Adipose tissue (tissue), 3 donors: Measurements from ENCODE around the gene MBD3L2B. TPM values are rescaled to one million over a fixed set of nuclear protein-coding genes. Genes with fewer than 3 reads are reported as not detected.

ENCODE experiments used
- H3K27ac ChIP-seq: one replicate; pipeline ENCODE4 v1.5.1; 2013; ENCODE audit warnings: low read depth, low read length
- WGBS, 3 donors: extraction: QIAGEN DNeasy Blood & Tissue Kit; methylation state at CpG; one replicate each; pipeline ENCODE4 v1.1.7; 2013; 5-methylcytosine and 5-hydroxymethylcytosine counted together
- polyA plus RNA-seq, 3 donors: library from polyadenylated mRNA; stranded (reverse); fragments of 200-250 nt; gene quantifications; one replicate each; pipeline ENCODE4 v1.2.3, GENCODE V29; 2013
- donor health status: healthy with polysubstance abuse.
- donor health status: Bipolar disorder and iron deficiency.
- donor health status: healthy.

Gene MBD3L2B
- polyA plus RNA-seq, 3 donors = not detected

DNA sequence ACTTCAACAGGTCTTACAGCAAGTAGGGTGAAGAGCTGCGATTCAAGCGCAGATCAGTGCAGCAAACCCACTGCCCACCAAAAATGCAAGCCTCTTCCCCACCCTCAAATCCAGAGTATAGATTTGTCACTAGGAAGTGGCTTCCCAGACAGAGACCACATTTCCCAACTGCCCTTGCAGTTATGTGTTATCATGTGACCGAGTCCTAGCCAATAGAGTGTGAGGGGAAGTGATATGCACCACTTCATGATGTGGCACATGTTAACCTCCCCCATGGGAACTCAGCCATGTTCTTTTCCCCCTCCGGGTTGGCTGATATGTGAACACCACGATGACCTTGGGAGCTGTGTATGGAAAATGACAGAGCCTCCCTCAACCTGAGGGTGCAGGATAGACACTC lies 50.8 kb downstream of the MBD3L2B start:
- no peak overlapping the region for H3K27ac ChIP-seq

DNA sequence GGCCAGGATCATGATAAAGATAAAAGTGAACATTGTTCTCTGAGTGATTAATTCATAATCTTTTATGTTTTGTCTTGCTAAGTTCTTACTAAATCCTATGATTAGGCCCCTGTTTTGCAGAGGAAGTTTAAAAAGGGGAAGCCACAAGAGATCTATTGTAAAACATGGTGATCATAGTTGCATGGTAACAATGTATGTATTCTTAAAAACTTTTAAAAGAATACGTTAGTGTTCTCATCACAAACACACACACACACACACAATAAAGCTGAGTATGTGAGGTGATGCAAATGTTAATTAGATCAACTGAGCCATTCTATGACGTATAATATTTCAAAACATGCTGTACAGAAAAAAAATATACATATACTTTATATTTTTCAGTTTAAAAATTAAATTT lies 51.2 kb downstream of the MBD3L2B start:
- no peak overlapping the region for H3K27ac ChIP-seq
- 44 to 66% (median 49%) methylated on average over 2 of the region's 2 CpGs for WGBS, 3 donors

More for the DNA sequence above, 50.8 kb downstream of the MBD3L2B start:
- 74 to 83% (median 79%) methylated on average over 5 of the region's 5 CpGs for WGBS, 3 donors

DNA sequence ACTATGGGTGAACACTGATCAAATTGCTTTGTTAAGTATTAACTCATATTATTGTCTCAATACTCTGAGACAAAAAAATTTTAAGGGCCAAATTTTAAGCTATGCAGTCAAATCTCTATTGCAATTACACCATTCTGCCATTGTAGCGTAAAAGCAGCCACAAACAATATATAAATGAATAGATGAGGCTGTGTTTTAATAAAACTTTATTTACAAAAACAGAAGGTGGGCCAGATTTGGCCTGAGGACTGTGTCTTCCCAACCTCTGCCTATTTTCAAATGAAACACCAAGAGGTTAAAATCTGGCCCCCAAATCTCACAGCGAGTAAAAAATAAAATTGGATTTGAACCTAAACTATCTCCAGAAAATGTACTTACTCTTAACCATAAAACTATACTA lies 51.7 kb downstream of the MBD3L2B start:
- H3K27ac ChIP-seq = no peak overlapping the region
- 83 to 86% (median 84%) methylated on average over 2 of the region's 2 CpGs for WGBS, 3 donors

Other genes starting within 250 kb of the MBD3L2B start
- 1 to 10 TPM; 1.2 to 6.3 (median 6.0) TPM for gene VAV1, start 248.7 kb downstream of the MBD3L2B start, polyA plus RNA-seq
- gene ADGRE1, start 133.9 kb downstream of the MBD3L2B start, polyA plus RNA-seq = 1 to 10 TPM in 1 of 3 donors, under 1 TPM in 2; 0.11 to 1.4 (median 0.13) TPM
- gene MBD3L5, start 9.1 kb upstream of the MBD3L2B start, polyA plus RNA-seq = not detected
- not detected for gene MBD3L4, start 18.7 kb upstream of the MBD3L2B start, polyA plus RNA-seq
- gene MBD3L2, start 27.9 kb upstream of the MBD3L2B start, polyA plus RNA-seq = not detected
- not detected for gene MBD3L3, start 37.2 kb upstream of the MBD3L2B start, polyA plus RNA-seq
- 1 to 10 TPM; 1.1 to 1.8 (median 1.8) TPM for gene ZNF557, start 48.3 kb upstream of the MBD3L2B start, polyA plus RNA-seq